22Rv1 (cell line): ENCODE data around the gene SLC16A1.

ENCODE experiments used
- CTCF ChIP-seq: fragments of 450-650 bp; IDR thresholded peaks from 2 replicates; pipeline ENCODE4 v1.5.1; 2017; ENCODE audit warnings: mild to moderate bottlenecking
- ZFX ChIP-seq: fragments of 450-650 bp; IDR thresholded peaks from 2 replicates; pipeline ENCODE4 v1.6.1; 2017; ENCODE audit warnings: antibody characterized with exemption, borderline replicate concordance

DNA sequence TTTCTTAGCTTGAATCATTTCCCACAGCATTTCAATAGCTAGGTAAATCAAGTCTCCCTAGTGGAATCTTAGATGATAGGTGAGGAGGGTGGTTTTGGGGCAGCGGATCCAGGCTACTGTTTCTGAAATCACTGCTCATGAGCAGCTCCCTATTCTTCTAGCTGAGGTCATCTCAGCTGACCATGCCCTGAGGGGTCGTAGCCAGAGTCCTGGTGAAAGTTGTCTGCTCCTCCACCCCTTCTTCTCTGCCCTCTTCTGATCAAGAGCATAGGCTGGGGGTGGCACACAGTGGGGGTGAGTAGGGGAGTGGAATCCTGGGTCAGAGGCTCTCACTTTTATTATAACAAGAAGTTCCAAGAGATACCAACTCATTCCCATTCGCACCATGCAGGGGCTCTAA, 76.2 kb downstream of the SLC16A1 start:
- TF ChIP-seq CTCF, result no peak
- TF ChIP-seq ZFX, result no peak
